SK-N-SH (cell line): ENCODE results near the gene ZBTB17. TPM values are rescaled to one million over a fixed set of nuclear protein-coding genes. Genes with fewer than 3 reads are reported as not detected.

ENCODE experiments used
- CTCF ChIA-PET: fragments of 300-600, 350-600 bp; formaldehyde crosslinking; extraction: SDS; loops from one replicate; lab custom pipeline; 2021; lab: Yijun Ruan, JAX
- POLR2A ChIA-PET: fragments of 350-600 bp; sonication (Branson Sonifier 250); formaldehyde crosslinking; extraction: SDS; loops from one replicate; lab custom pipeline; 2020; ENCODE audit warnings: antibody characterized with exemption, inconsistent platforms; lab: Yijun Ruan, JAX
- DNase-seq: peaks from one replicate; pipeline ENCODE4 v3.0.0; 2012
- H2AFZ ChIP-seq: fragments of 200-600 bp; sonication (generic); 2 replicates; pipeline ENCODE4 v1.8.1; 2016; ENCODE audit warnings: antibody characterized with exemption, mild to moderate bottlenecking, low read depth
- H3F3A ChIP-seq: fragments of 200-600 bp; sonication (generic); replicated peaks from 2 replicates; pipeline ENCODE3; 2016; ENCODE audit warnings: antibody characterized with exemption, mild to moderate bottlenecking; ENCODE audit not compliant: insufficient read depth
- H3K27ac ChIP-seq, 2 experiments: fragments of 200-500 bp in 1 of 2; fragments of 200-600 bp in 1 of 2; sonication (Bioruptor generic) in 1 of 2; sonication (generic), shearing (Covaris generic) in 1 of 2; 2 replicates each; pipeline versions ENCODE4 v1.5.1 to v1.6.1; 2014 to 2016; ENCODE audit warnings: low read depth in 2 of 2, inconsistent platforms in 1 of 2, low read length in 1 of 2, mild to moderate bottlenecking in 1 of 2, mixed read lengths in 1 of 2
- H3K27me3 ChIP-seq: fragments of 200-600 bp; sonication (generic), shearing (Covaris generic); 2 replicates; pipeline ENCODE4 v1.6.1; 2016; ENCODE audit warnings: mixed run types; ENCODE audit not compliant: insufficient read depth
- H3K36me3 ChIP-seq, 2 experiments: fragments of 200-500 bp in 1 of 2; fragments of 200-600 bp in 1 of 2; sonication (Bioruptor generic) in 1 of 2; sonication (generic) in 1 of 2; replicated peaks in 1 of 2; 2 replicates each; pipeline versions ENCODE3 to v1.5.1; 2014 to 2016; ENCODE audit warnings: low read length in 1 of 2, mild to moderate bottlenecking in 1 of 2; ENCODE audit not compliant: insufficient read depth in 2 of 2, control insufficient read depth in 1 of 2
- H3K4me1 ChIP-seq, 2 experiments: fragments of 200-500 bp in 1 of 2; fragments of 200-600 bp in 1 of 2; sonication (Bioruptor generic) in 1 of 2; sonication (generic), shearing (Covaris generic) in 1 of 2; 2 replicates each; pipeline versions ENCODE4 v1.5.1 to v1.6.1; 2014 to 2016; ENCODE audit warnings: low read depth in 1 of 2, low read length in 1 of 2, mixed run types in 1 of 2; ENCODE audit not compliant: insufficient read depth in 2 of 2, control insufficient read depth in 1 of 2
- H3K4me2 ChIP-seq: fragments of 200-600 bp; sonication (generic), shearing (Covaris generic); 2 replicates; pipeline ENCODE4 v1.6.1; 2017; ENCODE audit warnings: mixed run types
- H3K4me3 ChIP-seq, 2 experiments: fragments of 200-500 bp in 1 of 2; fragments of 200-600 bp in 1 of 2; sonication (Bioruptor generic) in 1 of 2; sonication (generic), shearing (Covaris generic) in 1 of 2; 2 replicates each; pipeline versions ENCODE4 v1.5.1 to v1.8.1; 2014 to 2016; ENCODE audit warnings: low read depth in 2 of 2, inconsistent platforms in 1 of 2, low read length in 1 of 2, mild to moderate bottlenecking in 1 of 2, mixed read lengths in 1 of 2, moderate library complexity in 1 of 2
- H3K79me2 ChIP-seq: fragments of 200-600 bp; sonication (generic); 2 replicates; pipeline ENCODE4 v1.8.1; 2017; ENCODE audit warnings: mild to moderate bottlenecking; ENCODE audit not compliant: insufficient read depth
- H3K9ac ChIP-seq: fragments of 200-600 bp; sonication (generic); 2 replicates; pipeline ENCODE4 v1.6.1; 2017; ENCODE audit warnings: mixed run types
- H3K9me2 ChIP-seq: fragments of 200-600 bp; sonication (generic); 2 replicates; pipeline ENCODE4 v1.6.1; 2017; ENCODE audit warnings: mixed run types
- H3K9me3 ChIP-seq: fragments of 200-600 bp; sonication (generic); 2 replicates; pipeline ENCODE4 v1.6.1; 2017; ENCODE audit warnings: mixed run types, mild to moderate bottlenecking, moderate library complexity
- H4K20me1 ChIP-seq: fragments of 200-600 bp; sonication (generic); 2 replicates; pipeline ENCODE4 v1.6.1; 2017; ENCODE audit warnings: mild to moderate bottlenecking, mixed run types; ENCODE audit not compliant: insufficient read depth
- FOSL2 ChIP-seq: IDR thresholded peaks from 2 replicates; pipeline ENCODE4 v1.4.0; 2012; ENCODE audit warnings: low read depth, mild to moderate bottlenecking, moderate library complexity, borderline replicate concordance
- GABPA ChIP-seq: IDR thresholded peaks from 2 replicates; pipeline ENCODE4 v1.4.0; 2012; ENCODE audit warnings: low read depth, mild to moderate bottlenecking
- JUND ChIP-seq: IDR thresholded peaks from 2 replicates; pipeline ENCODE4 v1.4.0; 2012
- MEF2A ChIP-seq: IDR thresholded peaks from 2 replicates; pipeline ENCODE4 v1.4.0; 2012; ENCODE audit warnings: low read depth, borderline replicate concordance
- MXI1 ChIP-seq: IDR thresholded peaks from 2 replicates; pipeline ENCODE4 v1.6.1; 2012; ENCODE audit warnings: mild to moderate bottlenecking, low read depth, low read length, improper control_type of control experiment
- NFIC ChIP-seq: IDR thresholded peaks from 2 replicates; pipeline ENCODE4 v1.4.0; 2012; ENCODE audit warnings: borderline replicate concordance
- NRF1 ChIP-seq: IDR thresholded peaks from 2 replicates; pipeline ENCODE4 v1.6.1; 2012; ENCODE audit warnings: low read depth, mild to moderate bottlenecking, low read length
- SIN3A ChIP-seq: IDR thresholded peaks from 2 replicates; pipeline ENCODE4 v1.6.1; 2012; ENCODE audit warnings: low read depth, mild to moderate bottlenecking, low read length, moderate library complexity, borderline replicate concordance
- TEAD4 ChIP-seq: IDR thresholded peaks from 2 replicates; pipeline ENCODE4 v1.4.0; 2012; ENCODE audit warnings: mild to moderate bottlenecking, borderline replicate concordance; ENCODE audit not compliant: insufficient read depth
- USF1 ChIP-seq: IDR thresholded peaks from 2 replicates; pipeline ENCODE4 v1.4.0; 2012; ENCODE audit warnings: low read depth, borderline replicate concordance
- WGBS: methylation state at CpG from one replicate; pipeline ENCODE4 v1.1.6; 2017; ENCODE audit warnings: low lambda C conversion rate; 5-methylcytosine and 5-hydroxymethylcytosine counted together
- polyA plus RNA-seq, 3 experiments: library from polyadenylated mRNA; depleted of rRNA; stranded (reverse); fragments of >200 nt; gene quantifications; 2 replicates each; pipeline ENCODE4 v1.2.3, GENCODE V29; 2012
- TF ChIP-seq, protein P1 (sequence below): IDR thresholded peaks from 2 replicates; pipeline ENCODE4; 2012
- TF ChIP-seq, protein P2 (sequence below): IDR thresholded peaks from 2 replicates; pipeline ENCODE4 v1.6.1; 2012; ENCODE audit warnings: mild to moderate bottlenecking, low read depth, low read length, moderate library complexity

Gene ZBTB17
- polyA plus RNA-seq, 1 of the 3 experiments (the other 2 are of a cell fraction) = 56.4 TPM

- no peak overlapping the region for H2AFZ ChIP-seq
- H3K4me3 ChIP-seq = no peak overlapping the region
- no peaks in the 10 kb centered on the region for H3K27me3 ChIP-seq
- CTCF ChIA-PET = interaction anchor here (1.0 to 6.1 kb wide), 7 partner anchors 8 to 284 kb away, joined by 3 to 58 read pairs (median 10); partner anchors contain the start of genes FAM131C and HSPB7
- no peak for DNase-seq
- H3K36me3 ChIP-seq = no peaks in the 10 kb centered on the region
- no peak overlapping the region for H3K9ac ChIP-seq
- 100% methylated on average over 3 of the region's 3 CpGs for WGBS
- TF ChIP-seq SIN3A (no peak), TEAD4 (no peak), JUND (no peak), MXI1 (no peak), FOSL2 (no peak), NFIC (no peak), USF1 (no peak), MEF2A (no peak)
- TF ChIP-seq, protein P1, sequence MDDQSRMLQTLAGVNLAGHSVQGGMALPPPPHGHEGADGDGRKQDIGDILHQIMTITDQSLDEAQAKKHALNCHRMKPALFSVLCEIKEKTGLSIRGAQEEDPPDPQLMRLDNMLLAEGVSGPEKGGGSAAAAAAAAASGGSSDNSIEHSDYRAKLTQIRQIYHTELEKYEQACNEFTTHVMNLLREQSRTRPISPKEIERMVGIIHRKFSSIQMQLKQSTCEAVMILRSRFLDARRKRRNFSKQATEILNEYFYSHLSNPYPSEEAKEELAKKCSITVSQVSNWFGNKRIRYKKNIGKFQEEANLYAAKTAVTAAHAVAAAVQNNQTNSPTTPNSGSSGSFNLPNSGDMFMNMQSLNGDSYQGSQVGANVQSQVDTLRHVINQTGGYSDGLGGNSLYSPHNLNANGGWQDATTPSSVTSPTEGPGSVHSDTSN = no peak
- TF ChIP-seq, protein P2, sequence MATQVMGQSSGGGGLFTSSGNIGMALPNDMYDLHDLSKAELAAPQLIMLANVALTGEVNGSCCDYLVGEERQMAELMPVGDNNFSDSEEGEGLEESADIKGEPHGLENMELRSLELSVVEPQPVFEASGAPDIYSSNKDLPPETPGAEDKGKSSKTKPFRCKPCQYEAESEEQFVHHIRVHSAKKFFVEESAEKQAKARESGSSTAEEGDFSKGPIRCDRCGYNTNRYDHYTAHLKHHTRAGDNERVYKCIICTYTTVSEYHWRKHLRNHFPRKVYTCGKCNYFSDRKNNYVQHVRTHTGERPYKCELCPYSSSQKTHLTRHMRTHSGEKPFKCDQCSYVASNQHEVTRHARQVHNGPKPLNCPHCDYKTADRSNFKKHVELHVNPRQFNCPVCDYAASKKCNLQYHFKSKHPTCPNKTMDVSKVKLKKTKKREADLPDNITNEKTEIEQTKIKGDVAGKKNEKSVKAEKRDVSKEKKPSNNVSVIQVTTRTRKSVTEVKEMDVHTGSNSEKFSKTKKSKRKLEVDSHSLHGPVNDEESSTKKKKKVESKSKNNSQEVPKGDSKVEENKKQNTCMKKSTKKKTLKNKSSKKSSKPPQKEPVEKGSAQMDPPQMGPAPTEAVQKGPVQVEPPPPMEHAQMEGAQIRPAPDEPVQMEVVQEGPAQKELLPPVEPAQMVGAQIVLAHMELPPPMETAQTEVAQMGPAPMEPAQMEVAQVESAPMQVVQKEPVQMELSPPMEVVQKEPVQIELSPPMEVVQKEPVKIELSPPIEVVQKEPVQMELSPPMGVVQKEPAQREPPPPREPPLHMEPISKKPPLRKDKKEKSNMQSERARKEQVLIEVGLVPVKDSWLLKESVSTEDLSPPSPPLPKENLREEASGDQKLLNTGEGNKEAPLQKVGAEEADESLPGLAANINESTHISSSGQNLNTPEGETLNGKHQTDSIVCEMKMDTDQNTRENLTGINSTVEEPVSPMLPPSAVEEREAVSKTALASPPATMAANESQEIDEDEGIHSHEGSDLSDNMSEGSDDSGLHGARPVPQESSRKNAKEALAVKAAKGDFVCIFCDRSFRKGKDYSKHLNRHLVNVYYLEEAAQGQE = no peak
- no peaks in the 10 kb centered on the region for H3K79me2 ChIP-seq
- H4K20me1 ChIP-seq = no peaks in the 10 kb centered on the region
- H3K9me3 ChIP-seq = no peaks in the 10 kb centered on the region
- H3K4me1 ChIP-seq = peaks cover 0 to 23% of the 10 kb centered on the region in 2 experiments; a peak in 1 of 4 replicates
- H3K27ac ChIP-seq = no peak overlapping the region
- POLR2A ChIA-PET = no interaction called here
- no peaks in the 10 kb centered on the region for H3F3A ChIP-seq
- no peak overlapping the region for H3K4me2 ChIP-seq
- H3K9me2 ChIP-seq = no peaks in the 10 kb centered on the region
These were observed 34.9 kb upstream of the ZBTB17 start for GRCh38 chr1:16010837-16011236.

DNA sequence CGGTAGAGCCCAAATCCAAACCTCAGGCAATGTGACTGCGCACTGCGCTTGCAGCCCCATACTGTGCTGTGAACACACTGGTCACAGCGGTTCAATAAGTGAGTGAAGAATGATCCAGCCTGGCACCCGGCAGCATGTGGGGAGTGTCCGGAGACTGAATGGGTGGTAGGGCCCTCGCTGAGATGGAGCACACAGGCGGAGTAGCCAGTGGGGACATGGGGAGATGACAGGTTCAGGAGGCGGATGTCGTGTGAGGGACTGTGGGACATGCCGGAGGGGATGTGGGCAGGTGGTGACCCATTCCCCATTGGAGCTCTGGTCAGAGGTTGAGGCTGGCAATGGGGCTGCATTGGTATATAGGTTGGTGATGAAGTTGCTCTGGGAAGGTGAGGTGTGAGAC, 33.8 kb upstream of the ZBTB17 start:
- 80% methylated on average over 11 of the region's 11 CpGs for WGBS
- TF ChIP-seq NRF1 (no peak), GABPA (no peak), SIN3A (no peak)
- POLR2A ChIA-PET = no interaction called here
- no peak overlapping the region for H3K4me3 ChIP-seq
- H3K27ac ChIP-seq = no peak overlapping the region
- H3K79me2 ChIP-seq = no peaks in the 10 kb centered on the region
- H4K20me1 ChIP-seq = no peaks in the 10 kb centered on the region
- CTCF ChIA-PET = interaction anchor here (0.6 to 6.1 kb wide), 25 partner anchors 9 to 345 kb away, joined by 3 to 58 read pairs (median 4); partner anchors contain the start of genes CLCNKA, CLCNKB, FAM131C and HSPB7
- no peak overlapping the region for H2AFZ ChIP-seq
- H3K9me2 ChIP-seq = no peaks in the 10 kb centered on the region
- H3F3A ChIP-seq = no peaks in the 10 kb centered on the region
- H3K27me3 ChIP-seq = no peaks in the 10 kb centered on the region
- H3K4me2 ChIP-seq = no peak overlapping the region
- DNase-seq = no peak
- H3K36me3 ChIP-seq = no peaks in the 10 kb centered on the region
- no peaks in the 10 kb centered on the region for H3K9me3 ChIP-seq
- H3K9ac ChIP-seq = no peak overlapping the region
- peaks cover 0 to 11% of the 10 kb centered on the region in 2 experiments; a peak in 1 of 4 replicates for H3K4me1 ChIP-seq
